HG03039 (cell line): ENCODE results near the gene BMPR2.
"Not testable (repeated sequence)": the region's sequence is repeated elsewhere in the genome, so short reads cannot be mapped to it uniquely, and the experiment has no call there.

Experiments used
- ATAC-seq: cut with Tn5 transposase; IDR thresholded peaks from one replicate; pipeline ENCODE4 v1.9.1; 2021; ENCODE audit warnings: mild to moderate bottlenecking, moderate library complexity; ENCODE audit not compliant: unreplicated experiment

Gene BMPR2

GRCh38 chr2:202378662-202379358 lies 2.7 kb downstream of the BMPR2 start:
- no peak for ATAC-seq

- ATAC-seq, result no peak
Observed at GRCh38 chr2:202382684-202383083, 6.6 kb downstream of the BMPR2 start.

DNA sequence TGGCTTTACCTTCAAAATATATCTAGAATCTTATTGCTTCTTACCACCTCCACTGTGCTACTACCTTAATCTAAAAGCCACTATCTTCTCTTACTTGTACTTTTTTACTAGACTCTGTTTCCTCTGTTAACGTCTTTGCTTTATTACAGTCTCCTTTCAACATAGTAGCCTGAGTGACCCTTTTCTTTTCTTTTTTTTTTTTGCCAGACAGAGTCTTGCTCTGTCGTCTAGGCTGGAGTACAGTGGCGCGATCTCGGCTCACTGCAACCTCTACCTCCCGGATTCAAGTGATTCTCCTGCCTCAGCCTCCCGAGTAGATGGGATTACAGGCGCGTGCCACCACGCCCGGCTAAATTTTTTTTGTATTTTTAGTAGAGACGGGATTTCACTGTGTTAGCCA lies 10.4 kb downstream of the BMPR2 start:
- not testable (repeated sequence) for ATAC-seq

DNA sequence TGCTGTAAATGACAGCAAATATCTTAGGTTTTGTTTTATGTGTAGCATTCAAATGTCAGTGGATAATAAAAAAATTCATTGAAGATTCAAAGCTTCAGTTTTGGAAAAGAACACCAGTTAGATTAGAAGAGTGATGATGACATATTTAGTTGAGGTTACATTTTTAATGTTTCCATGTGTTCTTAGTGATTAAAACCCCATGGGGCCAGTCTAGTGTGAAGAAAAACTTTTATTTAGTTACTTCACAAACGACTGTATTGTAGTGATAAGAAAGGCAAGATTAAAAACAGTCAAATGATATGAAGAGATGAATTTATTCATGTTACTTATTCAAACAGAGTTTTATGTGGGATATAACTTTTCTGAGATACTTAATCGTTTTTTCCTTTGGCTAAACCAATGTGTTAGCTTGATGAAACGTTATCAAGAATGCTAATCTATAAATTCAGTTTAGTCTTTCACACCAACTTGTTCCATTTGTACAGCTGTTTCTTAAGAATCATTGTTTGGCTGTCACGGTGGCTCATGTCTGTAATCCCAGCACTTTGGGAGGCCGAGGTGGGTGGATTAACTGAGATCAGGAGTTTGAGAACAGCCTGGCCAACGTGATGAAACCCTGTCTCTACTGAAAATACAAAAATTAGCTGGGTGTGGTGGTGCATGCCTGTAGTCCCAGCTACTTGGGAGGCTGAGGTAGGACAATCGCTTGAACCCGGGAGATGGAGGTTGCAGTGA lies 11.6 kb downstream of the BMPR2 start:
- ATAC-seq, result no peak

DNA sequence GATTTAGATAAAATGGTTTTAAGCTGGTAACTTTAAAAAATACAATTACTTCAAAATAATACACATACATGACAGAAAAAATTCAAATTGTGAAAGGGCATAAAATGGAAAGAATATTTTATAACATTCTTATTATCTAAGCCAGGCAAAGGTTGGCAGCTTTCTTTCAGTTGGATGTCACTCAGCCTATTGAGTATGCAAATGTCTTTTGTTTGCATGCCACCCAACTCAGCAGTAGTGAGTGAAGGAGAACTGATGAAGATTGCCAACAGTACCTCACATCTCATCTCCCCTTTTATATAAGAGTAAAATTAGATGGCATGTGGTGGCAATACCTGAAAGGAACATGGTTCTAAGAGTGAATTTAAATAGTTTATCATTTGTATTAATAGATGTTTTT lies 24.8 kb downstream of the BMPR2 start:
- ATAC-seq, result no peak

DNA sequence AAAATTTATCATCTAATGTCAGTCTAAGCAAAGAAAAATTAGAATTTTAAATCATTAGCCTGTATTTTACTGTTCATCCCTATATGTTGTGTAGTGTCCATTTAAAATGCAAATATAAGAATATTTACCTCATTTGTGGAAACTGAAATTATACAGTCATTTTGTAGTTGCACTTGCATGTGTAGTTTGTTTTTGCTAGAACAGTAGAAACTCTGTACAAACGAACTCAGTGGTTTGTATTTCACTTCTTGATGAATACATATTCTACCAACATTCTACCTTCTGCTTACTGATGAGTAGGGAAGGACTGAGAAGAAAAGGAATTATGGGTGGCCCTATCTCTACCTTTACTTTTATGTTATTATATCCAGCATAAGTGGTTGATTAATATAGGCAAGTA lies 29.7 kb downstream of the BMPR2 start:
- ATAC-seq, result no peak

- no peak for ATAC-seq
Observed at GRCh38 chr2:202406445-202406978, 30.4 kb downstream of the BMPR2 start.

DNA sequence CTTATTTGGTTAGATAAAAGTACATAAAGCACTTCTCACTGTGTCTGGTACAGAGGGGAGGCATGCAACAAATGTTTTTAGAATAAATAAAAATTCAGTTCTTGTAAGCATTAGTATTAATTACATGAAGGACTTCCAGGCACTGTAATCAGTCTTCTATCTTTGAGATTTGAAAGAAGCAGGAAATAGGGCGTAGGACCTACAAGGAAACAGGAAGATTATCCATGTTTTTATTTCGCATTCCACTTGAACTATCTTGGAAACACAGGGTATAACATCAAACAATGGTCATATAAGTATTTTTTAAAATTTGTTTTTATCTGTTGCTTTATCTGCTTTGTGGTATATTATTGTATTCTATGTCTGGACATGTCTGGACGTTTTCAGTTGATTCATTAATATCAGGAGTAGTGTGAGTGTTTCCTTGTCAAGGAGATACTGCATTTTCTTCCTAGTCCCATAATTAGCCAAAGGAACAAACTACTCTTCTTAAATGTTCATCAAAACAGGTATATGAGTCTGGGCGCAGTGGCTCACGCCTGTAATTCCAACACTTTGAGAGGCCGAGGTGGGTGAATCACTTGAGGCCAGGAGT lies 32.5 kb downstream of the BMPR2 start:
- ATAC-seq, result no peak

- no peak for ATAC-seq
Observed at GRCh38 chr2:202410092-202410491, 34.0 kb downstream of the BMPR2 start.

- ATAC-seq, result no peak
Observed at GRCh38 chr2:202411097-202411496, 35.0 kb downstream of the BMPR2 start.

- no peak for ATAC-seq
Observed at GRCh38 chr2:202418027-202418426, 41.9 kb downstream of the BMPR2 start.

GRCh38 chr2:202418511-202418910 lies 42.4 kb downstream of the BMPR2 start:
- no peak for ATAC-seq

GRCh38 chr2:202423139-202423538 lies 47.0 kb downstream of the BMPR2 start:
- ATAC-seq, result no peak

- ATAC-seq, result no peak
Observed at GRCh38 chr2:202425036-202425435, 48.9 kb downstream of the BMPR2 start.

DNA sequence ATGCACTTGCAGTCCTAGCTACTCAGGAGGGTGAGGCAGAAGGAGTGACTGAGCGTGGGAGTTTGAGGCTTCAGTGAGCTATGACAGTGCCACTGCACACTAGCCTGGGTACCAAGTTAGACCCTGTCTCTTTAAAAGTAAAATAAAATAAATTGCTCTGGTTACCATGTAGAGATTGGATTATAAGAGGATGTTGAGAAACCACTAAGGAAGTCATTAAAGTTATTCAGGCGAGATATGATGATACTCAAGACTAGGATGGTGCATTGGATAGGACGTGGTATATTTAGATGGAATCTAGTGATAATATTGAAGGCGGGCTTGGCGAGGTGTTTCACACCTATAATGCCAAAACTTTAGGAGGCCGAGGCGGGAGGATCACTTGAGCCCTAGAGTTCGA lies 50.6 kb downstream of the BMPR2 start:
- ATAC-seq, result no peak

GRCh38 chr2:202429164-202429980 lies 53.2 kb downstream of the BMPR2 start:
- no peak for ATAC-seq

GRCh38 chr2:202432776-202433175 lies 56.6 kb downstream of the BMPR2 start:
- no peak for ATAC-seq

DNA sequence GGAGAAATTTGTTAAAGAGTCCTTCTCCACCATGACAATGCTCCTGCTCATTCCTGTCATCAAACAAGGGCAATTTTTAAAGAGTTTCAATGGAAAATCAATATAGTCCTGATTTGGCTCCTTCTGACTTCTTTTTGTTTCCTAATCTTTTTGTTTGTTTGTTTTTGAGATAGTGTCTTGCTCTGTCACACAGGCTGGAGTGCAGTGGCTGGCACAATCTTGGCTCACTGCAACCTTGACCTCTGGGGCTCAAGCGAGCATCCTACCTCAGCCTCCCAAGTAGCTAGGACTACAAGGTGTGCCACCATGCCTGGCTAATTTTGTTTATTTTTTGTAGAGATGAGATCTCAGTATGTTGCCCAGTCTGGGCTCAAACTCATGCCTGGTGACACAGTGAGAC lies 58.3 kb downstream of the BMPR2 start:
- no peak for ATAC-seq

GRCh38 chr2:202436626-202437025 lies 60.5 kb downstream of the BMPR2 start:
- no peak for ATAC-seq

- ATAC-seq, result not testable (repeated sequence)
Observed at GRCh38 chr2:202440117-202440516, 64.0 kb downstream of the BMPR2 start.

- ATAC-seq, result no peak
Observed at GRCh38 chr2:202442882-202443281, 66.8 kb downstream of the BMPR2 start.
